ENCODE data around the gene TUSC7.

Gene TUSC7

GRCh38 chr3:116709479-116709878 lies at the start of gene TUSC7:
TUSC7 (plus strand) TSS chr3:116709779.
- no peak for DNase-seq

- DNase-seq = no peak
Measured at GRCh38 chr3:116661196-116661595, 48.4 kb upstream of the TUSC7 start.

GRCh38 chr3:116663161-116664110 lies 46.1 kb upstream of the TUSC7 start:
- no peak for DNase-seq

GRCh38 chr3:116667324-116667723 lies 42.3 kb upstream of the TUSC7 start:
- no peak for DNase-seq

GRCh38 chr3:116667791-116668190 lies 41.8 kb upstream of the TUSC7 start:
- peak; percentile 8 to 30 for DNase-seq

- DNase-seq = no peak
Measured at GRCh38 chr3:116669576-116669975, 40.0 kb upstream of the TUSC7 start.

- no peak for DNase-seq
Measured at GRCh38 chr3:116671151-116671550, 38.4 kb upstream of the TUSC7 start.

GRCh38 chr3:116678853-116679252 lies 30.7 kb upstream of the TUSC7 start:
- DNase-seq = no peak

GRCh38 chr3:116691041-116691440 lies 18.5 kb upstream of the TUSC7 start:
- no peak for DNase-seq

GRCh38 chr3:116701070-116701469 lies 8.5 kb upstream of the TUSC7 start:
- no peak for DNase-seq

- no peak for DNase-seq
Measured at GRCh38 chr3:116702334-116702733, 7.2 kb upstream of the TUSC7 start.

- DNase-seq = no peak
Measured at GRCh38 chr3:116707531-116707930, 2.0 kb upstream of the TUSC7 start.

GRCh38 chr3:116716490-116716889 lies 6.9 kb downstream of the TUSC7 start:
- no peak for DNase-seq

GRCh38 chr3:116717566-116717965 lies 8.0 kb downstream of the TUSC7 start:
- DNase-seq = no peak

- DNase-seq = no peak
Measured at GRCh38 chr3:116728454-116728853, 18.9 kb downstream of the TUSC7 start.

GRCh38 chr3:116734243-116734642 lies 24.7 kb downstream of the TUSC7 start:
- no peak for DNase-seq

- DNase-seq = no peak
Measured at GRCh38 chr3:116739678-116740077, 30.1 kb downstream of the TUSC7 start.

- no peak for DNase-seq
Measured at GRCh38 chr3:116740293-116740692, 30.7 kb downstream of the TUSC7 start.

GRCh38 chr3:116741467-116741866 lies 31.9 kb downstream of the TUSC7 start:
- no peak for DNase-seq

GRCh38 chr3:116743062-116743461 lies 33.5 kb downstream of the TUSC7 start:
- no peak for DNase-seq

GRCh38 chr3:116749388-116749787 lies 39.8 kb downstream of the TUSC7 start:
- DNase-seq = no peak

- DNase-seq = no peak
Measured at GRCh38 chr3:116757315-116757714, 47.7 kb downstream of the TUSC7 start.

GRCh38 chr3:116759316-116759715 lies 49.7 kb downstream of the TUSC7 start:
- no peak for DNase-seq
